ENCODE results near the gene STRA6. TPM values are rescaled to one million over a fixed set of nuclear protein-coding genes. Genes with fewer than 3 reads are reported as not detected.

The STRA6 gene
- polyA plus RNA-seq, 3 donors from 2014 or later = not detected

GRCh38 chr15:74217907-74218885, 15.6 kb upstream of the STRA6 start:
- H3K36me3 Mint-ChIP-seq = no peaks in the 10 kb centered on the region
- H3K4me1 Mint-ChIP-seq = no peaks in the 10 kb centered on the region
- no peak overlapping the region for H3K4me3 Mint-ChIP-seq
- peaks cover 3 to 16% (median 12%) of the 10 kb centered on the region in 3 donors for H3K27me3 Mint-ChIP-seq (ENCODE audit: low read depth in 3 of 3)
- no peak for DNase-seq
- H3K27ac Mint-ChIP-seq = no peak overlapping the region
- H3K9me3 Mint-ChIP-seq = no peaks in the 10 kb centered on the region

- H3K9me3 Mint-ChIP-seq = no peaks in the 10 kb centered on the region
- peaks cover 3 to 17% (median 10%) of the 10 kb centered on the region in 3 donors for H3K27me3 Mint-ChIP-seq (ENCODE audit: low read depth in 3 of 3)
- no peak for DNase-seq
- H3K4me1 Mint-ChIP-seq = no peaks in the 10 kb centered on the region
- H3K36me3 Mint-ChIP-seq = no peaks in the 10 kb centered on the region
- no peak overlapping the region for H3K4me3 Mint-ChIP-seq
- no peak overlapping the region for H3K27ac Mint-ChIP-seq
Observed at GRCh38 chr15:74216949-74217348, 14.4 kb upstream of the STRA6 start.

- Mint-ChIP-seq H3K4me1 (no peaks in the 10 kb centered on the region), H3K9me3 (no peaks in the 10 kb centered on the region), H3K4me3 (no peak overlapping the region), H3K36me3 (no peaks in the 10 kb centered on the region), H3K27me3 (ENCODE audit: low read depth in 3 of 3) (peaks cover 7 to 22% (median 10%) of the 10 kb centered on the region in 3 donors), H3K27ac (no peak overlapping the region)
- DNase-seq = no peak
Observed at GRCh38 chr15:74215958-74216357, 13.4 kb upstream of the STRA6 start.

- peaks cover 3 to 12% (median 11%) of the 10 kb centered on the region in 3 donors for H3K27me3 Mint-ChIP-seq (ENCODE audit: low read depth in 3 of 3)
- H3K36me3 Mint-ChIP-seq = no peaks in the 10 kb centered on the region
- no peaks in the 10 kb centered on the region for H3K4me1 Mint-ChIP-seq
- no peak overlapping the region for H3K4me3 Mint-ChIP-seq
- H3K9me3 Mint-ChIP-seq = no peaks in the 10 kb centered on the region
- DNase-seq = no peak
- no peak overlapping the region for H3K27ac Mint-ChIP-seq
Observed at GRCh38 chr15:74214324-74215021, 11.9 kb upstream of the STRA6 start.

GRCh38 chr15:74213858-74214284, 11.3 kb upstream of the STRA6 start:
- no peaks in the 10 kb centered on the region for H3K36me3 Mint-ChIP-seq
- DNase-seq = no peak
- no peak overlapping the region for H3K27ac Mint-ChIP-seq
- no peak overlapping the region for H3K4me3 Mint-ChIP-seq
- no peaks in the 10 kb centered on the region for H3K4me1 Mint-ChIP-seq
- H3K9me3 Mint-ChIP-seq = no peaks in the 10 kb centered on the region
- H3K27me3 Mint-ChIP-seq (ENCODE audit: low read depth in 3 of 3) = peaks cover 3 to 12% (median 11%) of the 10 kb centered on the region in 3 donors

GRCh38 chr15:74212494-74212893, 9.9 kb upstream of the STRA6 start:
- Mint-ChIP-seq H3K27ac (no peak overlapping the region), H3K4me1 (no peaks in the 10 kb centered on the region), H3K4me3 (no peak overlapping the region), H3K36me3 (no peaks in the 10 kb centered on the region), H3K27me3 (ENCODE audit: low read depth in 3 of 3) (peaks cover 6 to 17% (median 10%) of the 10 kb centered on the region in 3 donors), H3K9me3 (no peaks in the 10 kb centered on the region)
- no peak for DNase-seq

- no peaks in the 10 kb centered on the region for H3K9me3 Mint-ChIP-seq
- no peak for DNase-seq
- H3K27ac Mint-ChIP-seq = no peak overlapping the region
- no peak overlapping the region for H3K4me3 Mint-ChIP-seq
- no peaks in the 10 kb centered on the region for H3K4me1 Mint-ChIP-seq
- H3K36me3 Mint-ChIP-seq = no peaks in the 10 kb centered on the region
- H3K27me3 Mint-ChIP-seq (ENCODE audit: low read depth in 3 of 3) = peaks cover 3 to 17% (median 9%) of the 10 kb centered on the region in 3 donors
Observed at GRCh38 chr15:74211656-74212055, 9.1 kb upstream of the STRA6 start.

- H3K4me1 Mint-ChIP-seq = no peaks in the 10 kb centered on the region
- no peaks in the 10 kb centered on the region for H3K9me3 Mint-ChIP-seq
- peaks cover 3 to 17% (median 9%) of the 10 kb centered on the region in 3 donors for H3K27me3 Mint-ChIP-seq (ENCODE audit: low read depth in 3 of 3)
- no peak overlapping the region for H3K4me3 Mint-ChIP-seq
- no peaks in the 10 kb centered on the region for H3K36me3 Mint-ChIP-seq
- no peak for DNase-seq
- H3K27ac Mint-ChIP-seq = no peak overlapping the region
Observed at GRCh38 chr15:74210729-74211128, 8.1 kb upstream of the STRA6 start.

GRCh38 chr15:74209997-74210671, 7.5 kb upstream of the STRA6 start:
- Mint-ChIP-seq H3K4me1 (no peaks in the 10 kb centered on the region), H3K4me3 (no peak overlapping the region), H3K36me3 (no peaks in the 10 kb centered on the region), H3K9me3 (no peaks in the 10 kb centered on the region), H3K27me3 (ENCODE audit: low read depth in 3 of 3) (peaks cover 3 to 15% (median 9%) of the 10 kb centered on the region in 3 donors), H3K27ac (no peak overlapping the region)
- DNase-seq = no peak

- Mint-ChIP-seq H3K36me3 (no peaks in the 10 kb centered on the region), H3K4me1 (no peaks in the 10 kb centered on the region), H3K27me3 (ENCODE audit: low read depth in 3 of 3) (peaks cover 3 to 12% (median 9%) of the 10 kb centered on the region in 3 donors), H3K27ac (no peak overlapping the region), H3K4me3 (no peak overlapping the region), H3K9me3 (no peaks in the 10 kb centered on the region)
- DNase-seq = no peak
Observed at GRCh38 chr15:74209560-74209958, 7.0 kb upstream of the STRA6 start.

GRCh38 chr15:74208901-74209559, 6.4 kb upstream of the STRA6 start:
- no peaks in the 10 kb centered on the region for H3K4me1 Mint-ChIP-seq
- no peaks in the 10 kb centered on the region for H3K9me3 Mint-ChIP-seq
- no peak overlapping the region for H3K4me3 Mint-ChIP-seq
- no peak for DNase-seq
- peaks cover 3 to 12% (median 9%) of the 10 kb centered on the region in 3 donors for H3K27me3 Mint-ChIP-seq (ENCODE audit: low read depth in 3 of 3)
- no peak overlapping the region for H3K27ac Mint-ChIP-seq
- no peaks in the 10 kb centered on the region for H3K36me3 Mint-ChIP-seq

GRCh38 chr15:74208496-74208895, 5.9 kb upstream of the STRA6 start:
- Mint-ChIP-seq H3K27ac (no peak overlapping the region), H3K27me3 (ENCODE audit: low read depth in 3 of 3) (peaks cover 3 to 12% (median 9%) of the 10 kb centered on the region in 3 donors), H3K4me1 (no peaks in the 10 kb centered on the region), H3K9me3 (no peaks in the 10 kb centered on the region), H3K4me3 (no peak overlapping the region), H3K36me3 (no peaks in the 10 kb centered on the region)
- no peak for DNase-seq

GRCh38 chr15:74207652-74208440, 5.3 kb upstream of the STRA6 start:
- Mint-ChIP-seq H3K4me3 (no peak overlapping the region), H3K9me3 (no peaks in the 10 kb centered on the region), H3K27ac (no peak overlapping the region), H3K4me1 (no peaks in the 10 kb centered on the region), H3K36me3 (no peaks in the 10 kb centered on the region), H3K27me3 (ENCODE audit: low read depth in 3 of 3) (peaks cover 3 to 12% (median 9%) of the 10 kb centered on the region in 3 donors)
- DNase-seq = no peak

All from immature natural killer cell (primary cell).